ENCODE results near the gene PVALB.

PVALB gene

GRCh38 chr22:36758792-36759271, 58.0 kb downstream of the PVALB start:
- in situ Hi-C loops (cut with MboI; ENCODE audit: low sequenced_read_pairs): loop anchor here (10.0 kb wide), 1 partner anchor 214 kb away; no protein-coding TSS in a partner anchor

- in situ Hi-C loops (cut with MboI; ENCODE audit: low sequenced_read_pairs): loop anchor here (10.0 kb wide), 1 partner anchor 213 kb away; no protein-coding TSS in a partner anchor
Observed at GRCh38 chr22:36757668-36758211, 59.1 kb downstream of the PVALB start.

- in situ Hi-C loops (cut with MboI; ENCODE audit: low sequenced_read_pairs): loop anchor here (10.0 kb wide), 1 partner anchor 212 kb away; no protein-coding TSS in a partner anchor
Observed at GRCh38 chr22:36756746-36757655, 59.8 kb downstream of the PVALB start.

- in situ Hi-C loops (cut with MboI; ENCODE audit: low sequenced_read_pairs): loop anchor here (10.0 kb wide), 1 partner anchor 211 kb away; no protein-coding TSS in a partner anchor
Observed at GRCh38 chr22:36756031-36756430, 60.8 kb downstream of the PVALB start.

GRCh38 chr22:36755316-36755715, 61.5 kb downstream of the PVALB start:
- in situ Hi-C loops (cut with MboI; ENCODE audit: low sequenced_read_pairs): loop anchor here (10.0 kb wide), 1 partner anchor 211 kb away; no protein-coding TSS in a partner anchor

- in situ Hi-C loops (cut with MboI; ENCODE audit: low sequenced_read_pairs): loop anchor here (10.0 kb wide), 1 partner anchor 210 kb away; no protein-coding TSS in a partner anchor
Observed at GRCh38 chr22:36754881-36755280, 62.0 kb downstream of the PVALB start.

- in situ Hi-C loops (cut with MboI; ENCODE audit: low sequenced_read_pairs): loop anchor here (10.0 kb wide), 1 partner anchor 209 kb away; no protein-coding TSS in a partner anchor
Observed at GRCh38 chr22:36753916-36754315, 62.9 kb downstream of the PVALB start.

GRCh38 chr22:36753120-36753802, 63.6 kb downstream of the PVALB start:
- in situ Hi-C loops (cut with MboI; ENCODE audit: low sequenced_read_pairs): loop anchor here (10.0 kb wide), 1 partner anchor 208 kb away; no protein-coding TSS in a partner anchor

Data from HL-60/S4 treated with retinoic acid at 250 ng/mL for 4 days and 3 days (cell line).